GM12891 (cell line): ENCODE measurements around the gene LRRC10B.

ENCODE experiments used
- POLR2A ChIP-seq: IDR thresholded peaks from 2 replicates; pipeline ENCODE4 v1.6.1; 2011; ENCODE audit warnings: low read depth, low read length, control low read depth
- POLR2AphosphoS5 ChIP-seq: IDR thresholded peaks from 2 replicates; pipeline ENCODE4 v1.6.1; 2011; ENCODE audit warnings: low read depth, low read length, control low read depth

DNA sequence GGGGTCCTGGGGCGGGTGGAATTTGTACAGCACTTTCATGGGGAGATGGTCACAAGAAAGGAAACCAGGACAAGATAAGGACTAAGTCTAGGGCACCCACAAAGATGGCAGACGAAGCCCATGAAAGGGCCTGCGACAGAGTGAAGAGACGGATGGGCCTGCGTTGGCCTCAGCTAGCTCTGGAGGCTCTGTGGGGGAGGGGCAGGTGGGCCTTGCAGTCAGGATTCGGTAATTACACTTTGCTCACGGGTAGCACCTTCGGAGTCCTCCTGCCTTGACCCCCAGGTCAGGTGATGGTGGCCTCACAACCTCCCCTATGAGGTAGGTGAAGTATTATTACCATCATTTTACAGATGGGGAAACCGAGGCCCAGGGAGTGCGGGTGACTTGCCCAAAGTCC, 7.1 kb downstream of the LRRC10B start:
- TF ChIP-seq POLR2A: no peak
- no peak for TF ChIP-seq POLR2AphosphoS5
